ENCODE data around the gene NRARP.

The NRARP gene

GRCh38 chr9:137255448-137256114 lies 46.5 kb downstream of the NRARP start:
- FAIRE-seq = no peak

DNA sequence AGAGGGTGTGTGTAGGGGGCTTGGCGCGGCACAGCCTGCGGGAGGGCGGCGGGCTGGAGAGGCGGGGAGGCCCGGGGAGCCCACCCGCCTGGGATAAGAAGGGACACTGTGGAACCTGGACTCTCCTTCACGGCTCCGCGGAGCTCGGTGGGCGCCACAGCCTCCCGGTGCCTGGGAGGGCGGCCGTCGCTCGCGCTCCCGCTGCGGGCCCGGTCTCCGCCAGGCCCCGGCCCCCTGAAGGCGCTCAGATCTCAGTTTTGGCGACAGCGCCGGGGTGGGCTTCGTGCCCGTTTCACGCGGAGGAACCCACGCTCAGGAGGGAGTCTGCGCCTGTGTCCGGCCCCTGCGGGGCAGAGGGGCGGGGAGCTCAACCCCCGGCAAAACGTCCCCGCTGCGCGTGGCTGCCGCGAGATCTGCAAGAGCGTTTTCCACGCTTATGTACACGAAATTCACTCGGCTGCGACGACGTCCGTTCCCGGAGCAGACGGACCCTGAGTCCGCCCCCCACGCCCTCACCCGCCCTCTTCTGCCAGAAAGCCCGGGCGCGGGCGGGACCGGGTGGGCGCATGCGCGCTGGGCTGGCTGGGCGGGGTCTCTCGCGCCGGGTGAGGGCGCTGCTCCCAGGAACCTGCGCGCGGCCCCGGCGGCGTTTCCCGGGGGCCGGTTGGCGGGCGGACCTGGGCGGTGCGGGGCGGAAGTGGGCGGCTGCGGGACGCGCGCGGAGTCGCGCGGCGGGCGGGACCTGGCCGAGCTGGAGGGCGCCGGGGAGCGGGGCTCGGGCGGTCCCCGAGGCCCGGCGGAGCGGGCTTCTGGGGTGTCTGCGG lies 47.2 kb downstream of the NRARP start, which contains the start of gene NELFB:
TSS of gene NELFB (plus strand) at position 704 of the 824 bp plus-strand sequence.
- FAIRE-seq = no peak

DNA sequence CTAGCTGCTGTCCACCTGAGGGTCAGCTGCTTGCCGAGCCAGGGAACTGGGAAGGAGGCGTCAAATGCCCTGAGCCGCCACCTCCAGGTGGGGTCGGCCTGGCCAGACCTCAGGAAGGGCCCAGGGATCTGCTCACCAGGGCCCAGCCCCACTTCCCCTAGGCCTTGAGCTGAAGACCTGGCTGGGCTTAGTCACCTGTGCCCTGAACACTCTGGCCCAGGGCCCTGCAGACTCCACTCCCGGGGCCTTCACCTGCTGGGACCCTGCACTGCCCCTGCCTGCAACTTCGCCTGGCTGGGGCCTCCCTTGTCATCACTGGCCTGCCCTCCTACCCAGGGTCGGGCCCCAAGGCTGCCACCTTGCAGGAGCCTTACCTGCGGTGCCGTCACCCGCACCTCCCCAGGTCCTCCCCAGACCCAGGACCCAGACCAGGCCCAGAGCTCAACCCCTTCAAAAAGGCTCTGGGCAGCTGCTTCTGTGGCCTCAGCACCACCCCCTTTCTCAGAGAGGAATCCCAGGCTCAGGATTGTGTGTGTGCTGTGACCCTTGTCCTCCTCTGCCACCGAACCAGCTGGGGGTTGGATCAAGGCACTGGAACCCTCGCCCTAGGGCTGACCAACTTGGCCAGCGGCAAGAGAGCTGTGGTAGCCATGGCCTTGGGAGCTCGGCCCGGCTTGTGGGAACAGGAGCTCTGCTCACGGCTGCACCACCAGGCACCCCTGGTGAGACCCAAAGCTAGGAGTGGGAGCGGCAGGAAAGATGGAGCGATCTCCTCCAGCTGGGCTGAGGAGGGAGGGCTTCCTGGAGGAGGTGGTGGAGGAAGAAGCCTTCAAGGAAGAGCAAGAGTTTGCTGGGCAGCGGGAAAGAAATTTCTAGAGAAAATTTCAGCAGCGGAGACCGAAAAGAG lies 48.1 kb downstream of the NRARP start:
- FAIRE-seq = no peak

DNA sequence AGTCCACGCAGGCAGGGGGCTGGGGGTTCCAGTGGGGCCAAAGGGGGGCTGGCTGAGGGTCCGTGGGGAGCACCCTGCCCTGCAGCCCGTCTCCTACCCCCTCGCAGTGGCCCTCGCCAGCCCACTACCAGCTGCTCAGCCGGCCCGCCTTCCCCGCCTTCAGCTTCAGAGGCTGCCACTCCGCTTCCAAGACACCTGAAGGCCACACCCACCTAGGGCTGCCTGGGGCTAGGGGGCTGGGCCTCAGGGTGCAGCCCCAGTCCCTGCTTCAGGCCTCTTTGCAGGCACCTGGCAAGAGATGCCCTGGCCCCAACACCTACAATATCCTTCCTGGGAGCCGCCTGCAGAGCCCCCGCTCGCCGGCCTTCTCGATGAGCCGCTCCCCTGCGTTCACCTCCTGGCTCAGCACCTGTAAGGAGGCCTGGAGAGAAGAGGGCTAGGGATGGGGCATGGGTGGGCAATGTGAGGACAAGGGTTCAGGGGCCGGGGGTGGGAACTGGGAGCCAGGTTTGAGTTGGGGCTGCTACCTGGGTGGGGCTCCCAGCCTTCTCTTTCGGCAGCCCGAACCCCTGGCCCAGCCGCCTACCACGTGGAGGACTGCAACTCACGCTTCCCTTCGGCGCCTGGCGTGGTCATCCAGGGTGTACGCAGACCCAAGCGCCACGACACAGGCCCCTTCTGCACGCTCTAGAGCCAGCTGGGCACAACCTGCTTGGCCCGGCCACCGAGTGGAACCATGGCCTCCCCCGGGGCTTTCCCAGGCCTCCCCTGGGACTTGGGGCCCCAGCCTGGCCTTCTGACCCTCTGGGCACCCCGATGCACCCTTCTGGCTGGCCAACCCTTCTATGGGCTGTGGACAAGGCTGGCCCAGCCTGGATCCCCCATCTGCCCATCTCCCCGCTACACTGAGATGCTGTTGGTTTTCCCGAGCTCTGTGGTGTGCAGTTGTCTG lies 49.2 kb downstream of the NRARP start:
- FAIRE-seq = no peak

DNA sequence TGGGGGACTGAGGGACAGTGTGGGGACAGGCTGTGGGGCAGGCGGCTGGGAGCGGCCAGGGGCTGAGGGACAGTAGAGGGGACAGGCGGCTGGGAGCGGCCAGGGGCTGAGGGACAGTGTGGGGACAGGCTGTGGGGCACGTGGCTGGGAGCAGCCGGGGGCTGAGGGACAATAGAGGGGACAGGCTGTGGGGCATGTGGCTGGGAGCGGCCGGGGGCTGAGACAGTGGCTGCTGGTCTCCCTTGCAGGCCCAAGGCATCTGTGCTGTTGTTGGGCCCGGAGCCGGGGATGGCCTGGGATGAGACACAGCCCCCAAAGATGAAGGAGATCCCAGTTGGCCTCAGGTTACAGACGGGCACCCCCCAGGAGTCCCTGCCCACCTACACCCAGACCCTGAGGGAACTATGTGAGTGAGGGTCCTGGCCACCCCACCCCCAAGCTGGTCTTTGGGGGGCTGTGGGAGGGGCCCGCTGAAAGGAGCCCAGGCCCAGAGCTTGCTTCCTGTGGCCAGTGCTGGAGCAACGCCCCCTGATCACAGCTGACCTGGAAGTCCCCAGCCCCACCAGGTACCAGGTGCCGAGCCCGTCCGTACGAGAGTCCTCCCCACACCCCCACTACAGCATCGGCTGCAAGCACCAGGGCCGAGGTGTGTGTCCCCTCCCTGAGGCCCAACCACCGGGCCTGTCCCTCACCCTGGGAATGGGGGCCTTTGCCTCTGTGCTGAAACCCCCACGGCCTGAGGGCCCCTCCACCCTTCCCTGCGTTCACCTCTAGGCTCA lies 50.4 kb downstream of the NRARP start:
- FAIRE-seq = no peak

- no peak for FAIRE-seq
Observed at GRCh38 chr9:137251194-137251461, 50.9 kb downstream of the NRARP start, which contains the start of gene STPG3. TSS of gene STPG3 (plus strand) at chr9:137251286. CDS start at chr9:137251287, 1 bp downstream.

DNA sequence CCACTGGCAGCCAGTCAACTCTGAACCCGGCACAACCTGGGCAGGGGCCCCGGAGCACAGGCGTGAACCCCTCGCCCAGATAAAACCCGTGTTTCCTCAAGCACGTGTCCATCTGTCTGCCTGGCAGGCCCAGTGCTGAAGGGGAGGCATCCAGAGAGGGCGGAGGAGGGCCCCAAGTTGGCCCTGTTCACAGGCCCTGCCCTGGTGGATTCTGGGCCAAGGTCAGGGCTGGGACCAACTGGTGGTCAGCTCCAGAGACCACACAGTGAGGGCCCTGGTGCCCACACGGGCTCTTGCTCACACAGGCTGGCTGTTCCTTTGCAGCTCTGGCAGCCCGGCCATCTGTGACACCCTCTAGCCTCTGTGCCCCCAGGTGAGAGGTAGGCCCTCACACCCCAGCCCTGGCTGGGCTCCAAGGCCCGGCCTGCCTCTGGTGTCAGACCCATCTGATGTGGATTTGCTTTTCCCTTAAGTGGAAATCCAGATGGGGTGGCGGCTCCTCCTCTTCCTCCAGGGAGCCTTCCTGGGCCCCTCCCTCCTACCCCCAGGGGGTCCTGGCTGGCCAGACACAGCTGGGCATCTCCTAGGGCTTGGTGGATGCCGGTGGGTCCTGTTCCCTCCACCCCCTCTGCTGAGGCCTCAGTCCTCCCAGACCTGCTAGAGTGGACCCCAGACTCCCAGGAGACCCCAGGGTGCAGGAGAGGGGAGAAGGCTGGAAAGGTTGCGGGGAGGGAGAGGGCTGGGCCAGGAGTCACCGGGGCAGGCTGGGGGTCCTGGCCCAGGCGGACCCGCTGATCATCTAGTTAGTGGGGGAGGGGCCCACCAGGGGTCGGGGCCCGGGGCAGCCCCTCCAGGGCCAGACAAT lies 51.5 kb downstream of the NRARP start:
- no peak for FAIRE-seq
